HG02884 (cell line): ENCODE measurements around the gene NEO1.

Experiments
- ATAC-seq: cut with Tn5 transposase; IDR thresholded peaks from one replicate; pipeline ENCODE4 v1.9.1; 2021; ENCODE audit warnings: mild to moderate bottlenecking, moderate library complexity; ENCODE audit not compliant: unreplicated experiment

NEO1 gene

DNA sequence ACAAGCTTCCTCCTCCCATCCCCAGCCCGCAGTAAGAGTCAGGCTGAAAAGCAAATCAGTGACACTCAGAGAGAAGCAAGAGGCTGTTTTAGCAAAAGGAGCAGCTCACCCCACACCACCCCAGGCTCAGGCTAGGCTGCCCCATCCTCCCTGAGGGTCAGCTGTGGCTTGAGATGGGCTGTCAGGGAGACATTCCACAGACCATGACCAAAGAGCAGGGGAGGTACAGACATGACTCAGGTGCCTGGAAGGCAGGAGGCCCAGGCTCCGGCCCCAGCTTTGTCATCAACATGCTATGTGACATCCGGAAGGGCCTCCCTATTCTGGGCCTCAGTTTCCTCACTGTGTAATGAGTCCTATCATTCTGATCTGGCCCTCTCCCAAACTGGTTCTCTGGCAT, 291.8 kb downstream of the NEO1 start:
- ATAC-seq: no peak

DNA sequence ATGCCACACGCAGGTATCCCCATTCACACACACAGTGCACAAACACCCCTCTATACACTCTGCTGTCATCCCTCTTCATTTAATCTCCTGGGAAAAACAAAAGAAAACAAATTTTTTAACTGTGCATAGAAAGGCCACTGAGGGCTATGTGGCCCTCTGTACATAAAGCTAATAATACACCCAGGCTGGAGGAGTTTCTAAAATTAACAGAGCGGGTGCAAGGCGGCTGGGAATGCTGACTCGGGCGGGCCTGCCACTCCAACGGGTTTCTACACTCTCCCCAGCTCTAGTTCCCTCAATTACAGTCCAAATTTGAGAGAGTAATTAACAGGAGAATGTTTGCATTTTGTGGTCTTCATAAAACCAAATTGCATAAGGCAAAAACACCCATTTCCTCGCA, 293.4 kb downstream of the NEO1 start:
- no peak for ATAC-seq

DNA sequence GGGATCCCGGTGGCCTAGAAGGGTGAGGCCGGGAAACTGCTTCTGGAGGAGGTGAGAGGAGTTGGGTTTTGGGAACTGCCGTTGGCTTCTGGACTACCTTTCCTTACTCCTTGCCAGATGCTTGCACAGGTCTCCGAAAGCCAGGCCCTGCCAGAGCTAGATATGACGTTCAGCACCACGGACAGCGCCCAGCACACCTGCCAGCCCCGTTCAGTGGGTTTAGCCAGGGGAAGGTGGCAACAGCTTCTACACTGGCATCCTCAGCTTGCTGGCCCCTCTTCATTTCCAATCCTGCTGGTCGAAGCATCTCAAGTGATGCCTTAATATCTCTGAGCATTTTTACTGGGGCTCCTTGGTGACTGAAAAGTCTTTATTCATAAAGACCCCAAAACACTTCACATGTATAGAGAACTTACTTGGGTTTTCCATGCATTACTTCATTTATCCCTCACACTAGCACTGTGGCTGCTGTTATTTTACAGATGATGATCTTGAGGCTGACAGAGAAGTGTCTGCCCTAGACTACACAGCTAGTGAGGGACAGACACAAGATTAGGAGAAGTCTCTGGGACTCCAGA, 294.6 kb downstream of the NEO1 start:
- no peak for ATAC-seq

DNA sequence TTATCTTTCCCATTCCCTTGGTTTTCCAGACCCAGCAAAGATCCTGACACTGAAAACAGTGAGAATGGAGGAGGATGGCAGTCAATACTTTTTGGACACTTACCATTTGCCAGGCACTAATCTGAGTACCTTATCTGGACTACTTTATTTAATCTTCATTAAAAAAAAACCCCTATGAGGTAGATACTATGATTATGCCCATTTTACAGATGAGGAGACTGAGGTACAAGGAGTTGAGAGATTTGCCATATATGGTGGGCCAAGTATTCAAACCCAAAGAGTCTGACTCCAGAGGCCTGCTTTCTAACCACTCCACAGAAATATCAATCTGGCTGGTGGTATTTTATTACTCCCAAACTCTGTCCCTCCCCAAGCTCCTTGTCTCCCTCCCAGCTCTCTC, 296.9 kb downstream of the NEO1 start:
- ATAC-seq: no peak

DNA sequence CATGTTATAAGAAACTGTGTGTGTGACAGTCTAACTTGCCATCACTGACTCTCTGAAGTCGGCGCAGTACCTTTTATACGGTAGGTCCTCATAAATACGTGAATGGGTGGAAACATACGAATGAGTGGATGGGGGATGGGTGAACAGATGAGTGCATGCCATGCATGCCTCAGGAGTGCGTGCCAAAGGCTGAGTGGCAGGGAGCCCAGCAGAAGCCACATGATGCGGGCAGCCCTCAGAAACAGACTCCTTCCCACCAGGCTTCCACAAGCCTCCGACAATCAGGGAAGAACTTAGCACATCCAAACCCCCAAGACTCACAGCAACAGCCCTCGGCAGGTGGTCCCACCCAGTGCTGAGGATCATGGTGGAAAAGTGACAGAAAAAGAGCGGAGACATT, 299.8 kb downstream of the NEO1 start:
- ATAC-seq: no peak

DNA sequence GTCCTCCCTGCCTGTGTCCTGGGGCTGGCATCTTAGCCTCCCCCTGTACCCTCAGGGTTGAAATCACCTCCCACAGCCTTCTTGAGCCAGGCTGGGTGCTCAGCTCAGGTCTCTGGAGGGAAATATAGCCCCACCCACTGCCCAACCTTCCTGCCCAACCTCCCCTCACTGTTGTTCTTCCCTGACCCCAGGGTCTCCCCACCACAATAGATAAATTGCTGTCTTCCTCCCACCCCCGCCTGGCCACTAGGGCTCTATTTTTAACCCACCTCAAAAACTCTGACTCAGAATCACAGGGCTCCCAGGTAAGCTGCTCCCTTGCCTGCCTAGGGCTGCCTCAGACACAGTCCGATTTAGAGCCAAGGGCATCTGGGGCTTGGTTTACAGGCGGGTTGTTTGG, 301.5 kb downstream of the NEO1 start:
- ATAC-seq: no peak

DNA sequence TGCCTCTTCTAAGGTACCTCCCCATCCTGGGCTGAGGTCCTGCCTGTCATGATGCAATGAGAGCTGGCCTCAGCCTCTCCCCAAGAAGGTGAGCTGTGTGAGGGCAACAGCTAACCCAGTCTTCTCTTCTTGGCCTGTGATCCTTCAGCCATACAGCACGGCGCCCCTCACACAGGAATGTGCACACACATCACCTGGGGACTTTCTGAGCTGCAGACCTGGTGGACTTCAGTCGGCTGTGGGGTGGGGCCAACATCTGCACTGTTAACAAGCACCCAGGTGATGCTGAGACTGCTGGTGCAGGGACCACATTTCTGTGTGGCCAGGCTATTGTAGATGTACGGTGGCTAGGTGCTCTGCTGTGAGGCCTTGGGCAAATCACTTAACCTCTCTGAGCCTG, 302.0 kb downstream of the NEO1 start:
- no peak for ATAC-seq
